ENCODE data around the gene TCHH.

DNA sequence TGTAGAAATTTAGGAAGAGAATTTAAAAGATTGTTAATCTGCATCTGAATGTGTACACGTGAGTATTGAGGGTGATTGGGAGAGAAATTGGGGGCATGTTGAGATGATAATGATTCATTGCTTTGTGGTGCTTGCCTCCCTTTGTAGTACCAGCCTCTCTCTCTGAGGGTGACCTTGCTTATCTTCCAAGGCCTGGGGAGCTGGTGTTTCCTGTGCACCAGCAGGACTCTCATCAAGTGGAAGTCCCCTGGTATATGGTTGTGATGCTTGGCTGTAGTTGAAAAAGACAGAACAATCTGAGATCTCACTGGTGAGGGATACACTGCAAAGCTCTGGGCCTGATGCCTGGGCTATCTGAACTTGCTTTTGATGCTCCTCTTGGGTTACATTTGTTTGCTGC, 30.4 kb downstream of the TCHH start:
- TF ChIP-seq, protein P1, sequence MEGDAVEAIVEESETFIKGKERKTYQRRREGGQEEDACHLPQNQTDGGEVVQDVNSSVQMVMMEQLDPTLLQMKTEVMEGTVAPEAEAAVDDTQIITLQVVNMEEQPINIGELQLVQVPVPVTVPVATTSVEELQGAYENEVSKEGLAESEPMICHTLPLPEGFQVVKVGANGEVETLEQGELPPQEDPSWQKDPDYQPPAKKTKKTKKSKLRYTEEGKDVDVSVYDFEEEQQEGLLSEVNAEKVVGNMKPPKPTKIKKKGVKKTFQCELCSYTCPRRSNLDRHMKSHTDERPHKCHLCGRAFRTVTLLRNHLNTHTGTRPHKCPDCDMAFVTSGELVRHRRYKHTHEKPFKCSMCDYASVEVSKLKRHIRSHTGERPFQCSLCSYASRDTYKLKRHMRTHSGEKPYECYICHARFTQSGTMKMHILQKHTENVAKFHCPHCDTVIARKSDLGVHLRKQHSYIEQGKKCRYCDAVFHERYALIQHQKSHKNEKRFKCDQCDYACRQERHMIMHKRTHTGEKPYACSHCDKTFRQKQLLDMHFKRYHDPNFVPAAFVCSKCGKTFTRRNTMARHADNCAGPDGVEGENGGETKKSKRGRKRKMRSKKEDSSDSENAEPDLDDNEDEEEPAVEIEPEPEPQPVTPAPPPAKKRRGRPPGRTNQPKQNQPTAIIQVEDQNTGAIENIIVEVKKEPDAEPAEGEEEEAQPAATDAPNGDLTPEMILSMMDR (conservative IDR thresholded peaks at IDR 0.05; ENCODE audit: low read length), result no peak
- no peak for TF ChIP-seq EZH2phosphoT487 (IDR thresholded peaks at IDR 0.05; ENCODE audit: borderline replicate concordance)

All from Loucy (cell line).